Bronchial epithelial cell (primary cell): ENCODE data around the gene RASL10B. TPM values are rescaled to one million over a fixed set of nuclear protein-coding genes. Genes with fewer than 3 reads are reported as not detected.

Experiments
- DNase-seq: peaks from one replicate; pipeline ENCODE4 v3.0.0-alpha.2; 2010; ENCODE audit warnings: low read depth
- FAIRE-seq: peaks from 2 replicates; lab custom pipeline; 2011; peaks lifted over from hg19 to GRCh38; lab: Jason Lieb, UNC
- H3K27me3 ChIP-seq: 2 replicates; pipeline ENCODE4 v1.5.1; 2011; ENCODE audit warnings: low read length; ENCODE audit not compliant: control insufficient read depth, insufficient read depth
- H3K36me3 ChIP-seq: 2 replicates; pipeline ENCODE4 v1.5.1; 2011; ENCODE audit warnings: low read length; ENCODE audit not compliant: control insufficient read depth, insufficient read depth
- H3K4me3 ChIP-seq: 2 replicates; pipeline ENCODE4 v1.5.1; 2011; ENCODE audit warnings: mild to moderate bottlenecking, low read depth, low read length, control low read depth
- total RNA-seq: library from RNA; depleted of rRNA; stranded (reverse); fragments of >200 nt; gene quantifications from 2 replicates; pipeline ENCODE4 v1.2.1, GENCODE V29; 2014
- TF ChIP-seq, protein P1 (sequence below): IDR thresholded peaks from 2 replicates; pipeline ENCODE4 v1.5.1; 2011; ENCODE audit warnings: mild to moderate bottlenecking, moderate library complexity, low read length, control low read depth, inconsistent platforms; ENCODE audit not compliant: insufficient read depth, severe bottlenecking

The RASL10B gene
- total RNA-seq, 1 donor from 2014 or later = 0.53 TPM

DNA sequence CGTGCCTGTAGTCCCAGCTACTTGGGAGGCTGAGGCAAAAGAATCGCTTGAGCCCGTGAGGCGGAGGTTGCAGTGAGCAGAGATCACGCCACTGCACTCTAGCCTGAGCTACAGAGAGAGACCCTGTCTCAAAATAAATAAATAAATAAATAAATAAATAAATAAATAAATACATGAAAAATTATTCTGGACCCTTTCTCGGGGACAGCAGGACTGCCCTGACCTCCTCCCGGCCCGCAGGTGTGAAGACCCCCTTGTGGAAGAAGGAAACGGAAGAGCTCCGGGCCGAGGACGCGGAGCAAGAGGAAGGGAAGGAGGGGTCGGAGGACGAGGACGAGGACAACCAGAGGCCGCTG is 32.3 kb downstream of the RASL10B start:
- H3K36me3 ChIP-seq = no peaks in the 10 kb centered on the region
- H3K4me3 ChIP-seq = peak overlapping the region; percentile 36
- H3K27me3 ChIP-seq = no peaks in the 10 kb centered on the region
- FAIRE-seq (no peak), DNase-seq (no peak)
- TF ChIP-seq, protein P1, sequence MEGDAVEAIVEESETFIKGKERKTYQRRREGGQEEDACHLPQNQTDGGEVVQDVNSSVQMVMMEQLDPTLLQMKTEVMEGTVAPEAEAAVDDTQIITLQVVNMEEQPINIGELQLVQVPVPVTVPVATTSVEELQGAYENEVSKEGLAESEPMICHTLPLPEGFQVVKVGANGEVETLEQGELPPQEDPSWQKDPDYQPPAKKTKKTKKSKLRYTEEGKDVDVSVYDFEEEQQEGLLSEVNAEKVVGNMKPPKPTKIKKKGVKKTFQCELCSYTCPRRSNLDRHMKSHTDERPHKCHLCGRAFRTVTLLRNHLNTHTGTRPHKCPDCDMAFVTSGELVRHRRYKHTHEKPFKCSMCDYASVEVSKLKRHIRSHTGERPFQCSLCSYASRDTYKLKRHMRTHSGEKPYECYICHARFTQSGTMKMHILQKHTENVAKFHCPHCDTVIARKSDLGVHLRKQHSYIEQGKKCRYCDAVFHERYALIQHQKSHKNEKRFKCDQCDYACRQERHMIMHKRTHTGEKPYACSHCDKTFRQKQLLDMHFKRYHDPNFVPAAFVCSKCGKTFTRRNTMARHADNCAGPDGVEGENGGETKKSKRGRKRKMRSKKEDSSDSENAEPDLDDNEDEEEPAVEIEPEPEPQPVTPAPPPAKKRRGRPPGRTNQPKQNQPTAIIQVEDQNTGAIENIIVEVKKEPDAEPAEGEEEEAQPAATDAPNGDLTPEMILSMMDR = no peak

DNA sequence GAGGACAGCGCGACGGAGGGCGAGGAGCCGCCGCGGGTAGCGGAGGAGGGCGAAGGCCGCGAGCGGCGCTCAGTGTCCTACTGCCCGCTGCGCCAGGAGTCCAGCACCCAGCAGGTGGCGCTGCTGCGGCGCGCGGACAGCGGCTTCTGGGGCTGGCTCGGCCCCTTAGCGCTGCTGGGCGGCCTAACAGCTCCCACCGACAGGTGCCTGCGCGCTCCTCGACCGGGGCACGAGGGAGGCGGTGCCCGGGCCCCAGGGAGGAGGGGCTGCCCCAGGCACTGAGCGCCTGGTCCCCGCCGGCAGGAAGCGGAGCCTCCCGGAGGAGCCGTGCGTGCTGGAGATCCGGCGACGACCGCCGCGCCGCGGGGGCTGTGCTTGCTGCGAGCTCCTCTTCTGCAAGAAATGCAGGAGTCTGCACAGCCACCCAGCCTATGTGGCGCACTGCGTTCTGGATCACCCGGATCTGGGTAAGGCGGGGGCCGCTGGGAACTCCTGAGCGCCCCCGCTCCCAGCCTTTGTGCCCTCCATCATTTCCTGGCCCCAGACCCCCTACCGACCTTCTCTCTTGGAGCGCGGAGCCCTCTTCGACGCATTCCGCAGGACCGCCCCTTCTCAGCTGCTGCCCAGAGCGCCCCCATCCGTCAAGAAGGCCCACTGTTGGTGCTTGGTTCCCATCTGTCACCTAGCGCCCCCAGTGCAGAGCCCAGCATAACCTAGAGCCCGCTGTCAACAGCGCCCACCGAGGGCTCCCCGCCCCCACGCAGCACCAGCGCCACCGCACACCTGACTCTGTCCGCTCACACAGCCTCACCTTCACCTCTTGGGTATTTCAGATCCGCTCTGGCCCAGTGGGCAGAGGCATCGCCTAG is 32.9 kb downstream of the RASL10B start:
- Histone ChIP-seq H3K27me3 (no peaks in the 10 kb centered on the region), H3K4me3 (peak overlapping the region; percentile 36), H3K36me3 (no peaks in the 10 kb centered on the region)
- FAIRE-seq = no peak
- peak; percentile 66 for DNase-seq
- TF ChIP-seq, protein P1 = peak; percentile 100

- Histone ChIP-seq H3K36me3 (no peaks in the 10 kb centered on the region), H3K27me3 (no peaks in the 10 kb centered on the region), H3K4me3 (no peak overlapping the region)
- TF ChIP-seq, protein P1 = no peak
- FAIRE-seq = no peak
- DNase-seq = no peak
Observed at GRCh38 chr17:35765086-35765710, 33.8 kb downstream of the RASL10B start.

- DNase-seq (no peak), FAIRE-seq (no peak)
- TF ChIP-seq, protein P1 = no peak
- Histone ChIP-seq H3K36me3 (no peaks in the 10 kb centered on the region), H3K4me3 (no peak overlapping the region), H3K27me3 (no peaks in the 10 kb centered on the region)
Observed at GRCh38 chr17:35765756-35766488, 34.5 kb downstream of the RASL10B start.

- DNase-seq = no peak
- no peaks in the 10 kb centered on the region for H3K36me3 ChIP-seq
- H3K4me3 ChIP-seq = no peak overlapping the region
- no peaks in the 10 kb centered on the region for H3K27me3 ChIP-seq
- FAIRE-seq = no peak
- TF ChIP-seq, protein P1 = no peak
Observed at GRCh38 chr17:35766489-35766877, 35.0 kb downstream of the RASL10B start.
